ENCODE results near the gene SLC2A9. TPM values are rescaled to one million over a fixed set of nuclear protein-coding genes. Genes with fewer than 3 reads are reported as not detected.

The SLC2A9 gene
- polyA plus RNA-seq, 1 donor from 2014 or later: not detected

DNA sequence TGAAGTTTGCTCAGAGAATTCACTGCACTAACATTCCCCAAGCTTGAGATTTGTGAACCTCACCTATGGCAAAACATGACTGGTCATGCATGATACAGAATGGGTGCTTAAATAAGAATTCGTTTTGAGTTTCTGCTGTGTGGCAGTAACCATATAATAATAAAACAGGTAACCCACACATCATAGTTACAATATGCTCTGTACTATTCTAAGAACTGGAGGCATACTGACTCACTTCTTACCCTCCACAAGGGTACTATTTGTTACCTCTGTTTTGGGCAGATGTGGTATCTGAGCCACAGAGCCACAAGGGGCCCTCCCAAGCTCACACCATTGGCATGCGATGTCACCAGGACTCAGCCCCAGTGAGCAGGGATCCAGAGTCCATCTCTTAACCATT, 17.6 kb downstream of the SLC2A9 start:
- no peak for TF ChIP-seq TAF1 (IDR thresholded peaks at IDR 0.05; ENCODE audit: low read depth)
- TF ChIP-seq RAD21 (conservative IDR thresholded peaks at IDR 0.05): no peak
- no peak for TF ChIP-seq EP300 (conservative IDR thresholded peaks at IDR 0.05; ENCODE audit: poor library complexity, severe bottlenecking)
- no peak for TF ChIP-seq SMC3 (conservative IDR thresholded peaks at IDR 0.05; ENCODE audit: poor library complexity)
- TF ChIP-seq, protein P1, sequence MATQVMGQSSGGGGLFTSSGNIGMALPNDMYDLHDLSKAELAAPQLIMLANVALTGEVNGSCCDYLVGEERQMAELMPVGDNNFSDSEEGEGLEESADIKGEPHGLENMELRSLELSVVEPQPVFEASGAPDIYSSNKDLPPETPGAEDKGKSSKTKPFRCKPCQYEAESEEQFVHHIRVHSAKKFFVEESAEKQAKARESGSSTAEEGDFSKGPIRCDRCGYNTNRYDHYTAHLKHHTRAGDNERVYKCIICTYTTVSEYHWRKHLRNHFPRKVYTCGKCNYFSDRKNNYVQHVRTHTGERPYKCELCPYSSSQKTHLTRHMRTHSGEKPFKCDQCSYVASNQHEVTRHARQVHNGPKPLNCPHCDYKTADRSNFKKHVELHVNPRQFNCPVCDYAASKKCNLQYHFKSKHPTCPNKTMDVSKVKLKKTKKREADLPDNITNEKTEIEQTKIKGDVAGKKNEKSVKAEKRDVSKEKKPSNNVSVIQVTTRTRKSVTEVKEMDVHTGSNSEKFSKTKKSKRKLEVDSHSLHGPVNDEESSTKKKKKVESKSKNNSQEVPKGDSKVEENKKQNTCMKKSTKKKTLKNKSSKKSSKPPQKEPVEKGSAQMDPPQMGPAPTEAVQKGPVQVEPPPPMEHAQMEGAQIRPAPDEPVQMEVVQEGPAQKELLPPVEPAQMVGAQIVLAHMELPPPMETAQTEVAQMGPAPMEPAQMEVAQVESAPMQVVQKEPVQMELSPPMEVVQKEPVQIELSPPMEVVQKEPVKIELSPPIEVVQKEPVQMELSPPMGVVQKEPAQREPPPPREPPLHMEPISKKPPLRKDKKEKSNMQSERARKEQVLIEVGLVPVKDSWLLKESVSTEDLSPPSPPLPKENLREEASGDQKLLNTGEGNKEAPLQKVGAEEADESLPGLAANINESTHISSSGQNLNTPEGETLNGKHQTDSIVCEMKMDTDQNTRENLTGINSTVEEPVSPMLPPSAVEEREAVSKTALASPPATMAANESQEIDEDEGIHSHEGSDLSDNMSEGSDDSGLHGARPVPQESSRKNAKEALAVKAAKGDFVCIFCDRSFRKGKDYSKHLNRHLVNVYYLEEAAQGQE (IDR thresholded peaks at IDR 0.05; ENCODE audit: borderline replicate concordance): no peak
- TF ChIP-seq EZH2 (IDR thresholded peaks at IDR 0.05; ENCODE audit: borderline replicate concordance, insufficient read depth, low read length, poor library complexity, severe bottlenecking): no peak

DNA sequence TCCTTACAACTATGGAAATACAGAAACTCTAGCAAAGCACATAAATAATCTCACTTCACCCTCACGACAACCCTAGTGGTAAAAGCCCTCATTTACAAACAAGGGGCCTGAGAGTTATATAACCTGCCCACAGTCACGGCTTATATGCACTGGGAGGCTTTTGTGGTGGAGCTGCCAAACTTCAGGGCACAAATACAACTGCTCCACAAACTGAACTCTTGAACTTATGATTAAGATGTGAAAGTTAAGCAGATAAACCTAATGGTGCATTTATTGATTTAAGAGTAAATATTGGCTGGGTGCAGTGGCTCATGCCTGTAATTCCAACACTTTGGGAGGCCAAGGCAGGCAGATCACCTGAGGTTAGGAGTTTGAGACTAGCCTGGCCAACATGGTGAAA, 19.0 kb downstream of the SLC2A9 start:
- H3K4me2 ChIP-seq (ENCODE audit: low read length): no peak overlapping the region
- no peaks in the 10 kb centered on the region for H3K9me3 ChIP-seq (ENCODE audit: low read length)
- no peaks in the 10 kb centered on the region for H3K27me3 ChIP-seq (ENCODE audit: insufficient read depth, low read depth, low read length)
- no peaks in the 10 kb centered on the region for H3F3A ChIP-seq (ENCODE audit: insufficient read depth, low read length, poor library complexity, severe bottlenecking)
- H3K9me2 ChIP-seq (ENCODE audit: insufficient read depth, low read length): no peaks in the 10 kb centered on the region
- no peak overlapping the region for H2AFZ ChIP-seq (ENCODE audit: low read depth, low read length)
- H4K20me1 ChIP-seq (ENCODE audit: insufficient read depth): no peaks in the 10 kb centered on the region
- H3K9ac ChIP-seq (ENCODE audit: low read length): no peak overlapping the region
- H3K79me2 ChIP-seq (replicated peaks; ENCODE audit: insufficient read depth, low read length): no peaks in the 10 kb centered on the region
- no peaks in the 10 kb centered on the region for H3K36me3 ChIP-seq (ENCODE audit: insufficient read depth, low read length)
- H3K27ac ChIP-seq (ENCODE audit: low read length): no peak overlapping the region
- TF ChIP-seq EP300 (conservative IDR thresholded peaks at IDR 0.05; ENCODE audit: poor library complexity, severe bottlenecking) (no peak), RAD21 (conservative IDR thresholded peaks at IDR 0.05) (no peak), POLR2AphosphoS5 (IDR thresholded peaks at IDR 0.05) (no peak), TAF1 (IDR thresholded peaks at IDR 0.05; ENCODE audit: low read depth) (no peak), SMC3 (conservative IDR thresholded peaks at IDR 0.05; ENCODE audit: poor library complexity) (no peak), EZH2 (IDR thresholded peaks at IDR 0.05; ENCODE audit: borderline replicate concordance, insufficient read depth, low read length, poor library complexity, severe bottlenecking) (no peak), MXI1 (conservative IDR thresholded peaks at IDR 0.05; ENCODE audit: poor library complexity, severe bottlenecking) (no peak)
- TF ChIP-seq, protein P1 (IDR thresholded peaks at IDR 0.05; ENCODE audit: borderline replicate concordance): no peak
- TF ChIP-seq, protein P2, sequence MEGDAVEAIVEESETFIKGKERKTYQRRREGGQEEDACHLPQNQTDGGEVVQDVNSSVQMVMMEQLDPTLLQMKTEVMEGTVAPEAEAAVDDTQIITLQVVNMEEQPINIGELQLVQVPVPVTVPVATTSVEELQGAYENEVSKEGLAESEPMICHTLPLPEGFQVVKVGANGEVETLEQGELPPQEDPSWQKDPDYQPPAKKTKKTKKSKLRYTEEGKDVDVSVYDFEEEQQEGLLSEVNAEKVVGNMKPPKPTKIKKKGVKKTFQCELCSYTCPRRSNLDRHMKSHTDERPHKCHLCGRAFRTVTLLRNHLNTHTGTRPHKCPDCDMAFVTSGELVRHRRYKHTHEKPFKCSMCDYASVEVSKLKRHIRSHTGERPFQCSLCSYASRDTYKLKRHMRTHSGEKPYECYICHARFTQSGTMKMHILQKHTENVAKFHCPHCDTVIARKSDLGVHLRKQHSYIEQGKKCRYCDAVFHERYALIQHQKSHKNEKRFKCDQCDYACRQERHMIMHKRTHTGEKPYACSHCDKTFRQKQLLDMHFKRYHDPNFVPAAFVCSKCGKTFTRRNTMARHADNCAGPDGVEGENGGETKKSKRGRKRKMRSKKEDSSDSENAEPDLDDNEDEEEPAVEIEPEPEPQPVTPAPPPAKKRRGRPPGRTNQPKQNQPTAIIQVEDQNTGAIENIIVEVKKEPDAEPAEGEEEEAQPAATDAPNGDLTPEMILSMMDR (IDR thresholded peaks at IDR 0.05; ENCODE audit: poor library complexity, severe bottlenecking): no peak
- no peak overlapping the region for H3K4me3 ChIP-seq (ENCODE audit: low read length)

More for the DNA sequence above, 17.6 kb downstream of the SLC2A9 start:
- Histone ChIP-seq H3K27me3 (ENCODE audit: insufficient read depth, low read depth, low read length) (no peaks in the 10 kb centered on the region), H3K4me2 (ENCODE audit: low read length) (no peak overlapping the region), H3K79me2 (replicated peaks; ENCODE audit: insufficient read depth, low read length) (no peaks in the 10 kb centered on the region), H3F3A (ENCODE audit: insufficient read depth, low read length, poor library complexity, severe bottlenecking) (no peaks in the 10 kb centered on the region), H3K9ac (ENCODE audit: low read length) (no peak overlapping the region), H3K4me3 (ENCODE audit: low read length) (no peak overlapping the region), H3K9me3 (ENCODE audit: low read length) (no peaks in the 10 kb centered on the region), H2AFZ (ENCODE audit: low read depth, low read length) (no peak overlapping the region), H3K27ac (ENCODE audit: low read length) (no peak overlapping the region), H3K9me2 (ENCODE audit: insufficient read depth, low read length) (no peaks in the 10 kb centered on the region), H4K20me1 (ENCODE audit: insufficient read depth) (no peaks in the 10 kb centered on the region), H3K36me3 (ENCODE audit: insufficient read depth, low read length) (no peaks in the 10 kb centered on the region)
